ENCODE measurements around the gene MICAL2. TPM values are rescaled to one million over a fixed set of nuclear protein-coding genes. Genes with fewer than 3 reads are reported as not detected.

The MICAL2 gene
- total RNA-seq, 1 experiment from 2014 or later, result 42.4 TPM

- peaks cover 5% of the 10 kb centered on the region for H3K36me3 ChIP-seq
- no peak for DNase-seq
- no peak overlapping the region for H3K4me3 ChIP-seq
- no peaks in the 10 kb centered on the region for H3K27me3 ChIP-seq
- no peaks in the 10 kb centered on the region for H3K9me3 ChIP-seq
Observed at GRCh38 chr11:12108875-12109453, 1.4 kb upstream of the MICAL2 start.

- Histone ChIP-seq H3K27me3 (no peaks in the 10 kb centered on the region), H3K36me3 (peaks cover 5% of the 10 kb centered on the region), H3K4me3 (peak overlapping the region; percentile 71), H3K9me3 (no peaks in the 10 kb centered on the region)
- peak; percentile 30 for DNase-seq
Observed at GRCh38 chr11:12109591-12110196, 696 bp upstream of the MICAL2 start.

DNA sequence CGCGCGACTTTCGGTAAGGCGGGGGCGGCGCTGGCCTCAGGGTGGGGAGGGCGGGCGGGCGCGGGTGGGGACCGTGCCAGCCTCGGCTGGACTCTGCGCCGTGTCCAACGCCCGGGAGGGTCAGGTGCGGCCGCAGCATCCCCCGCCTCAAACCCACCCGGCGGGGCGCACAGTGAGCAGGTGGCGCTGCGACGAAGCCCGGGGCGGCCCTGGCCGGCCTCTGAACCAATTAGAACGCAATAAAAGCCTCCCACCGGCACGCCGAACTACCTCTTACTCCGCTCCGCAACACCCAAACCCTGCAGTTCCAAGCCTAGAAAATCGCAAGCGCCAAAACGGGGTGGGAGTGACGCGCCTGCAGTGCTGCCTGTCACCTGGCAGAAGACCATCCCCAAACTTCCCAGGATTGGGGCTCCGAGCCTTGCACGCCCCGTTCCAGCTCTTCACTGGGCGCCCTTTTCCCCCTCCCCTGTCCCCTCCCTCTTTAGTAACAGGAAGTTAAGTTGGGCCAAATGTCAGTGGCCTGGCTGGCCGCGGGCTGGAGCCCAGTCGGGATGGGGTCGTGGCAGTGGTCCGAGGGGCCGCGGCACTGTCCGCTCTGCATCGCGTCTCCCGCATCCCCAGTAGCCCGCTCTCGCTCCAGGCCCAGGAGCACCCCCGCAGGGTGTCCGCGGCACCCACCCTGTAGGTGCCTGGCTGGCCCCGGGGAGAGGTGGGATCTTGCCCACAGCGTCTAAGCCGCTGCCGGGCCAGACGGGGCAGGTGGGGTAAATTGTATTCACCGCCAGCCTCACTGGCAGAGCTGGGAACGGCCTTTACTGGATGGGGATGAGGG lies 541 bp downstream of the MICAL2 start:
- no peaks in the 10 kb centered on the region for H3K27me3 ChIP-seq
- H3K4me3 ChIP-seq, result peak overlapping the region; percentile 71
- H3K36me3 ChIP-seq, result peaks cover 5% of the 10 kb centered on the region
- peak; percentile 37 for DNase-seq
- H3K9me3 ChIP-seq, result no peaks in the 10 kb centered on the region

GRCh38 chr11:12111549-12112520 lies 1.4 kb downstream of the MICAL2 start:
- DNase-seq, result no peak
- Histone ChIP-seq H3K9me3 (no peaks in the 10 kb centered on the region), H3K4me3 (peak overlapping the region; percentile 71), H3K27me3 (no peaks in the 10 kb centered on the region), H3K36me3 (peaks cover 10% of the 10 kb centered on the region)

GRCh38 chr11:12112750-12113149 lies 2.4 kb downstream of the MICAL2 start:
- Histone ChIP-seq H3K4me3 (no peak overlapping the region), H3K9me3 (no peaks in the 10 kb centered on the region), H3K27me3 (no peaks in the 10 kb centered on the region), H3K36me3 (peaks cover 19% of the 10 kb centered on the region)
- no peak for DNase-seq

- no peak overlapping the region for H3K4me3 ChIP-seq
- H3K9me3 ChIP-seq, result no peaks in the 10 kb centered on the region
- no peak for DNase-seq
- peaks cover 23% of the 10 kb centered on the region for H3K36me3 ChIP-seq
- H3K27me3 ChIP-seq, result no peaks in the 10 kb centered on the region
Observed at GRCh38 chr11:12113294-12113693, 2.9 kb downstream of the MICAL2 start.

- H3K4me3 ChIP-seq, result no peak overlapping the region
Observed at GRCh38 chr11:12114193-12115033, 4.0 kb downstream of the MICAL2 start.

GRCh38 chr11:12116425-12117032 lies 6.1 kb downstream of the MICAL2 start:
- H3K9me3 ChIP-seq, result no peaks in the 10 kb centered on the region

More at GRCh38 chr11:12114193-12115033, 4.0 kb downstream of the MICAL2 start:
- Histone ChIP-seq H3K36me3 (peaks cover 24% of the 10 kb centered on the region), H3K27me3 (no peaks in the 10 kb centered on the region), H3K9me3 (no peaks in the 10 kb centered on the region)
- no peak for DNase-seq

DNA sequence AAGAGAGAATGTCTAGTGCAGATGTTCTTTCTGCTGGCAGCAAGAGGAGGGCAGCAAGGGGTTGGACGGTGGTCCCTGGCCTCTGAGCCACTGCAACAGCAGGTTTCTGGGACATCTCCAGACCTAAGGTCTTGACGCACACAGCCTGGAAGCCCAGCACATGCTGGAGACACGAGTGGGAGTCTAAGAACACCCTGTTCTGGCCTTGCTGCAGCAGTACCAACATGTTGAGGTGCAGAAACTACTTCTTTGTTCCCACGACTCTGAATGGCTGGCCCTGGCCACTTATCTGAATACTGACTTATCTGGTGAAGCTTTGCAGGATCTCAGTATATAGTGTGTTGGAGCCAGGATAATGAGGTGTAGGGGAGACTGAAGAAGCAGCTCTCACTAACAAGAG lies 6.8 kb downstream of the MICAL2 start:
- Histone ChIP-seq H3K36me3 (peaks cover 28% of the 10 kb centered on the region), H3K4me3 (no peak overlapping the region), H3K27me3 (no peaks in the 10 kb centered on the region), H3K9me3 (no peaks in the 10 kb centered on the region)
- DNase-seq, result no peak

More at GRCh38 chr11:12116425-12117032, 6.1 kb downstream of the MICAL2 start:
- Histone ChIP-seq H3K36me3 (peaks cover 24% of the 10 kb centered on the region), H3K4me3 (no peak overlapping the region), H3K27me3 (no peaks in the 10 kb centered on the region)
- DNase-seq, result no peak

GRCh38 chr11:12117611-12118010 lies 7.2 kb downstream of the MICAL2 start:
- no peak for DNase-seq
- Histone ChIP-seq H3K27me3 (no peaks in the 10 kb centered on the region), H3K4me3 (no peak overlapping the region), H3K36me3 (peaks cover 28% of the 10 kb centered on the region), H3K9me3 (no peaks in the 10 kb centered on the region)

DNA sequence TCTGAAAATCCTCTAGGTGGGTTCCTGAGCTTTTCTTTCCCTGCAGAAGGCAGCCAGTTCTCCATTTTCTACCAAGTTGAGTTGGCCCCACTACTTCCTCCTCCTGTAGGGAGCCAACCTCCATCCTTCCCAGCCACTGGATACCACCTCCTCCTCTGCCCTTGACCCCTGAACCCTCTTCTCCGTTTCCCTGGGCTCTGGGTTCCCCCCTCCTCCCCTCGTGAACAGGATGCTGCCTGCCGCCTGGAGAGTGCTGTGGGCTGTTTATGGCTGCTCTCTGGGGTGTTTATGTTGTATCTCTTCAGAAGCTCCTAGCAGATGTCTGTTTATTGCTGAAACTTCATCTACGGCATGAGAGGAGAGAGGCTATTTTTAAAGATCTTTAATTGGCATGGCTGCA lies 8.6 kb downstream of the MICAL2 start:
- no peaks in the 10 kb centered on the region for H3K9me3 ChIP-seq
- H3K27me3 ChIP-seq, result no peaks in the 10 kb centered on the region
- DNase-seq, result no peak
- peaks cover 23% of the 10 kb centered on the region for H3K36me3 ChIP-seq
- H3K4me3 ChIP-seq, result no peak overlapping the region

DNA sequence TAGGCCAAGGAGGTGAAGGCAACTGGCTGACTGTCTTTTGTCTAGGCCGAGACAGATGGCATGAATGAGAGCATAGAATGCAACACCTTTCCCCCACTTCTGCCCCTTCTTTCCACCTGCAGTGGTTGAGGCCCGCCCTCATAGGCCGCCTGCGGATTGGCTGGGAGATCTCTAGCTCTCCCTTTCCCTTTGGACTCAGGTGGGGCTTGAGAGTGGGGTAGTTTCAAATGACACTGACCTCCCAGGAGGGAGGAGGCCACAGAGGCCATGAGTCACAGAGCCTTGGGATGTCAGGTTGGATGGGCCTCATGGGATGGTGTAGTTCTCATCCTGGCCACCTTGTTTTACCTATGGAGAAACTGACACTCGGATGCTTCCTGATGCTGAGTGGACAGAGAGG lies 9.1 kb downstream of the MICAL2 start:
- H3K9me3 ChIP-seq, result no peaks in the 10 kb centered on the region
- no peaks in the 10 kb centered on the region for H3K27me3 ChIP-seq
- DNase-seq, result no peak
- peaks cover 25% of the 10 kb centered on the region for H3K36me3 ChIP-seq
- no peak overlapping the region for H3K4me3 ChIP-seq

- no peak for DNase-seq
- no peaks in the 10 kb centered on the region for H3K9me3 ChIP-seq
- peaks cover 28% of the 10 kb centered on the region for H3K36me3 ChIP-seq
- no peaks in the 10 kb centered on the region for H3K27me3 ChIP-seq
- H3K4me3 ChIP-seq, result no peak overlapping the region
Observed at GRCh38 chr11:12120031-12121008, 9.9 kb downstream of the MICAL2 start.

DNA sequence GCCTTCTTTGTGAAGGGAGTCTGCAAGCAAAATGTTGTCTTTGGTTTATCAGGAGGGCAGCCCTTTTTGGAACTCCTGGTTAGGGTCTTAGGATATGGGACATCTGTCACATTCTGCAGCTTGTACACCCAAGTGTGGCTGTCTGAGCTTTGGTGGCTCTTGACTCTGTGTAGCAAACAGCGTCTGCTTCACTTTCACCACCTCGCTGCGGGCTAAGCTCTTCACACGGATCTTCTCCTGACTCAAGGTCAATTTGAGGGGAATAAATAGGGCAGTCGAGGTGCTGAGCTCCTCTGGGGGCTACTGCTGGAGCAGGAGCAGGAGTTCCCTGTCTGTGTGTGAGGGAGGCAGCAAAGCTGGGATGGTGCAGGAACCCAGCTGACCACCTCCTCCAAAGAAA lies 10.6 kb downstream of the MICAL2 start:
- H3K27me3 ChIP-seq, result no peaks in the 10 kb centered on the region

More for the DNA sequence above, 10.6 kb downstream of the MICAL2 start:
- DNase-seq, result no peak
- H3K9me3 ChIP-seq, result no peaks in the 10 kb centered on the region
- H3K36me3 ChIP-seq, result peaks cover 28% of the 10 kb centered on the region
- no peak overlapping the region for H3K4me3 ChIP-seq
